HG02763 (cell line): ENCODE measurements around the gene PPAT.

Experiments
- ATAC-seq: cut with Tn5 transposase; IDR thresholded peaks from one replicate; pipeline ENCODE4 v1.9.1; 2021; ENCODE audit warnings: mild to moderate bottlenecking, moderate library complexity; ENCODE audit not compliant: unreplicated experiment

PPAT gene

DNA sequence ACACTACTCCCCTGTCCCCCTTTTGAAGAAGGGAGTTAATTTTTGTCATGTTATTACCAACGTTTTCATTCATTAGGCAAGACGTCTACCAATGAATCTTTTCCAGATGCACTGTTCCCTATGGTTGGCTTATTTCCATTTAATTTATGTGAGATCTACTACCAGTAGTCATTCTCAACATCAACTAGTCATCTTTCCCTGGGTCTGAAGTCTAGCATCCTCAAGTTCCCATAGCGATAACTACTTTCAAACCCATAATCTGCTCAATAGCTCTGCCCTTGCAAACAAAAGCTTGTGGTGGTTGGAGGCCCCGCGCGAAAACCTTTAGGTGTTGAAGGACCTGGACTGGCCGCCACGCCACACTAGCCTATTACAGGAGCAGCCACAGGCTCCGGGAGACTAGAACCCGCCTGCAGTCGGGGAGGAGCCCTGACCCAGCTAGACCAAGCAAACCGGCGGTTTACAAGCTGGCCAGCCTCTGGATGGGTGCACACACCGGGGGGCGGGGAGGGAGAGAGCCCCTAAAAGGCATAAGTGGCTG is 746 bp downstream of the PPAT start:
- ATAC-seq = peak; percentile 6

DNA sequence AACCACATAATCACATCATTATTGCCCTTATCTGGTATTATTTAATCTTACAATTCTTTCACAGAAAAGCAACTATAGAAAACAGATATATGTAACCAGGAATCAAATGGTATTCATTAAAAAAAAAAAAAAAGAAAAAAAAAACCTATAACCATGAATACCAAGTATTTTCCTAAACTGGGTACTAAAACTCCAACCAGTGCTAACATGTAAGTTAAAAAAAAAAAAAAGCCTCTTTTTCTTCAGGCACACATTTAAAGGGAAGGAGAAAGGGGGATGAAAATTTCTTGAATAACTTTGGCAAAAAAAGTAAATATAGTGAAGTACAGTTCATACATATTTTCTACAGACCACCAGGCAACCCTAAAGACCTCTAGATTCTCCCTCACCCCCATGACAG is 2.1 kb downstream of the PPAT start:
- ATAC-seq = no peak

DNA sequence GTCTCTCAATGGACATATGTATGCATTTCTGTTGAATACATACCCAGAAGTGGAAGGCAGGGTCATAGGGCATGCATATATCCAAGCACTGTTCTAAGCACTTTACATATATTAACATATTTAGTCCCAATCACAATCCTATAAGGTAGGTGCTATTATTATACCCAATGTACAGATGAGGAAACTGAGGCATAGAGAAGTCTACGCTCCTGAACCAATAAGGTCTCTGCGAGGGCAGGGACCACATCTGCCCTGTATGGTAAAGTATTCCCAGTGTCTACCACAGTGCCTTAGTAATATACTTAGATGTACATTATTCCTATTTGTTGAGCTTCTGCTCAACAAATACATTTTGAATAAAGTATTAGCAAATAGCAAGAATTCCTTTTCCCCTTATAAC is 5.2 kb downstream of the PPAT start:
- no peak for ATAC-seq

DNA sequence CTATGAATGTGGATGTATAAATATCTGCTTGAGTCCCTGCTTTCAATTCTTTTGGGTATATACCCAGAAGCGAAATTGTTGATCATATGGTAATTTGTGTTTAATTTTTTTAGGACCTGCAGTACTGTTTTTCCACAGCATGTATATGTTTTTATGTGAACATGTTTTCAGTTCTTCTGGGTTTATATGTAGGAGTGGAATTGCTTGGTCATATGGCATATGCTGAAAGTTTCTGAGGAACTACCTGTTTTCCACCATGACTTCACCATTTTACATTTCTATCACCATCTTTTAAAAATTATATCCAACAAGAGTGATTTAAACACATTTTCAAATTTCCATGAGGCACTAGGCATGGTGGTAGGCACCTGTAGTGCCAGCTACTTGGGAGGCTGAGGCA is 8.2 kb downstream of the PPAT start:
- no peak for ATAC-seq

DNA sequence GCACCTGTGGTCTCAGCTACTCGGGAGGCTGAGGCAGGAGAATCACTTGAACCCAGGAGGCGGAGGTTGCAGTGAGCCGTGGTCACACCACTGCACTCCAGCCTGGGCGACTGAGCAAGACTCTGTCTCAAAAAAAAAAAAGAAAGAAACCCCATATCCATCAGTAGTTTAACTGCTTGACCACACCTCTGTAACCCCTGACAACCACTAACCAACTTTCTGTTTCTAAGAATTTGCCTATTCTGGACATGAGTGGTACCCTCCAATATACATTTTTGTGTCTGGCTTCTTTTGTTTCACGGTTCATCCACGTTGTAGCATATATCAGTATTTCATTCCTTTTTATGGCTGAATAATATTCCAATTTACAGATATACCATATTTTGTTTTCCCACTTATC is 9.1 kb downstream of the PPAT start:
- peak; percentile 83 for ATAC-seq

DNA sequence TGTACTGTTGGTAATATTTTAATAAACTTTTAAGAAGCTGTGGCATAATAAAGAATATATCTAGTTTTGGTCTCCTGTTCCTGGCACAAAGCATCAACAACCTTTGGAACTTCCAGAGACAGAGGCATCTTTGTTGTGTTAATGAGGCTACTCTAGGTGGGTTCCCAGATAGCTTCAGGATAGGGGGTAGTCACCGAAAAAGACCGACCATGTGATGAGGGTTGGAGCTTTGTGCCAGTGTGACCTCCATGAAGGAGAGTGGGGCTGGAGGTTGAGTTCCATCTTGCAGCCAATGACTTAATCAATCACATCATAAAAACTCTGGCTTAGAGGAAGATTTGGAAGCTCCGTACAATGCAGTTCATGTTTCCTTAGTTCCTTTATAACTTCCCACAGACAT is 9.9 kb downstream of the PPAT start:
- no peak for ATAC-seq

DNA sequence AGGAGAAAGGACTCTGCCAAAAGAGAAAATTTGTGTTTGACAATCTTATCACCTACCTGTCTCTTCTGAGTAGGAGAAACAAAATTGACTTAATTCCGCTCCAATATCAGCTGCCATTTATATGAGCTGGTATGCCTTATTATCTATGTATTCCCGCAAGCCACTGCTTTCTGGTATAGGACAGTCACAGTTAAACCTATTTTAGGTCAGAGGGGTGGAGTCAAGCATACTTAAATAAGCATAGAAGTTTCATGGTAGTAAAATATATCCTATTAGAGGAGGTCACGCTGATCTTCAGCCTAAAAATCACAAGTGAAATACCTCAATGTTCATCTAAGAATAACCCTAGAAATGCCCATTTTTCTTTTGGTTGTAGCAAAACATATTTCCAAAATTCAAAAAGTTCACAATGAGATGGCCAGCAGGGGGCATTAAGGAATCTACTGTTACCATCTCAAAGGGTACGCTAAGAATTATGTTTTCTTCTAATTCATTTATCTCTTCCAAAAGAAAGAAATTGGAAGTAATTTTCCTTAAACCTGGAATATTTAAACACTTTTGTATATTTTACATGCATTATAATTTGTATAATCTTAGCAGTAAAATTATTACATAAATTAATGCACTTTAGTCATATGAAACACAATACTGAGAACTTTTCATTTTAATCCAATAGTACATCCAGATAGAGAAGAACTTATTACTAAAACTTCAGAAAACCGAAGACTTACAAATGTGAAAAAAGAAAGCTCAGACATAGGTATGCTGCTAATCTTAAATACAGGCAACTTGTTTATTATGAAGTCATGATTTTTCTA is 10.5 kb downstream of the PPAT start:
- no peak for ATAC-seq

DNA sequence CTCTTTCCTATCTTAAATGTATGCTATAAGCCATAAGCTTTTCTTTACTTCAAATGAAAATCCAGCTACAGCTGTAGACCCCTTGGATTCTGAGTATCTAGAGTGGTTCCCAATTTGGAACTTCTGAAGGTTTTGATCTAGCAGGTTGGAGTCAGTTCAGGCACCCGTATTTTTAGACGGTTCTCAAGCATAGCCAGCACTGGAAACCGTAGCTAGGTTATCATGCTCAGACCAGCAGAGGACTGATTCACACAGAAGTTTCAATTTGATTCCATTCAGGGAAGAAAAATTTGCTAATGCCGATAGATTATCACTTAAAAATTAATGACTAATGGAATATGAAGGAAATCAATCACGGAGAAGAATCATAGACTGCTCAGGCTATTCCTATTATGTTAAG is 11.2 kb downstream of the PPAT start:
- no peak for ATAC-seq

DNA sequence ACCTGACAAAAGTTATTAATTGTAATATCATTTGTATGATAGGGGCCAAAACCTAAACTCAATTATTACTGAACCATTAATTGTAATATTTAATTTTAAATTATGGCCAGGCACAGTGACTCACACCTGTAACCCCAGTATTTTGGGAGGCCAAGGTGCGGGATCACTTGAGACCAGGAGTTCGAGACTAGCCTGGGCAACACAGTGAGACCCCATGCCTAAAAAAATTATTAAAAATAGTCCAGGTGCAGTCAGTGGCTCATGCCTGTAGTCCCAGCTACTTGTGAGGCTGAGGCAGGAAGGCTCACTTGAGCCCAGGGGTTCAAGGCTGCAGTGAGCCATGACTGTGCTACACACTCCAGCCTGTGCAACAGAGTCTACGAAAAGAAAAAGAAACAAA is 18.0 kb downstream of the PPAT start:
- no peak for ATAC-seq

DNA sequence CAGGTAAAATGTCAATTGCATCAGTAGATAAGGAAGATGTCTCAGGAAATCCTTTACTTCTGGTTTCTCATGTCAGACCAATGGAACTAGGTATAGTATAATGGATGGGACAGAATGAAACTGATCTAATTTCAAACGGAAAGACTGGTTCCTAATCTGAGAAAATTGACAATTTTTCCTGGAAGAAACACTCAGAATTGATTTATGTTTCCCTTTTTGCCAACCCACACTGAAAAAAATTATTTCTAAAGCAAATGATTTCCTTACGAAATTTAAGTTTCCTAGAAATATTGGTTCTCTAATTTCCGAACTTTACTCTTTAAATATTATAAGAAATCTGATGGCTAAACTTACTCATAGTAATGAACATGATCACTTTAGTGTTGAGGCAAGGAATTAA is 19.1 kb downstream of the PPAT start:
- ATAC-seq = no peak

DNA sequence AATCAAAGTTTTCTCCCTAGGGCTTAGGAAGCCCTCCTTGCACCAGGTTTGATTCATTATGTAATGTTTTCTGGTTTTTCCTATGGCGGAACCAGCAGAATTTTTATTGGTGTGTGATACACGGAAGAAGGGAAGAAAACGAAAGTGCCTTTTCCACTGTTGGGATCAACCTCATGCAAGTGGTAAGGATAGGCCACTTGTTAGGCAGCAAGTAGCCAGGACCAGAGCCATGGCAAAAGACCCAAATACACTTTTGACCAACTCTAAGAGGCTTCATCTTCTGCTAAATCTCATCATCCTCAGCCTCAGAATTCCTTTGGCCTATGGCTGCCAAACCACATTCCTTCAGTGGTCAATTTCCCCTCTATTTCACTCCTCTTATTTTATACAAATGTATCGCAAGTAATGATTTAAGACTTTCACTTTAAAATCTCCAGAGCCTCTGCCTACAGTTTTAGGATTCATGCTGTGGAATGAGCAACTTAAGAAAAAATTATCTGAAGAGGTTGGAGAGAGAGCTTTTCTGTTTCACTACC is 21.2 kb downstream of the PPAT start:
- no peak for ATAC-seq

DNA sequence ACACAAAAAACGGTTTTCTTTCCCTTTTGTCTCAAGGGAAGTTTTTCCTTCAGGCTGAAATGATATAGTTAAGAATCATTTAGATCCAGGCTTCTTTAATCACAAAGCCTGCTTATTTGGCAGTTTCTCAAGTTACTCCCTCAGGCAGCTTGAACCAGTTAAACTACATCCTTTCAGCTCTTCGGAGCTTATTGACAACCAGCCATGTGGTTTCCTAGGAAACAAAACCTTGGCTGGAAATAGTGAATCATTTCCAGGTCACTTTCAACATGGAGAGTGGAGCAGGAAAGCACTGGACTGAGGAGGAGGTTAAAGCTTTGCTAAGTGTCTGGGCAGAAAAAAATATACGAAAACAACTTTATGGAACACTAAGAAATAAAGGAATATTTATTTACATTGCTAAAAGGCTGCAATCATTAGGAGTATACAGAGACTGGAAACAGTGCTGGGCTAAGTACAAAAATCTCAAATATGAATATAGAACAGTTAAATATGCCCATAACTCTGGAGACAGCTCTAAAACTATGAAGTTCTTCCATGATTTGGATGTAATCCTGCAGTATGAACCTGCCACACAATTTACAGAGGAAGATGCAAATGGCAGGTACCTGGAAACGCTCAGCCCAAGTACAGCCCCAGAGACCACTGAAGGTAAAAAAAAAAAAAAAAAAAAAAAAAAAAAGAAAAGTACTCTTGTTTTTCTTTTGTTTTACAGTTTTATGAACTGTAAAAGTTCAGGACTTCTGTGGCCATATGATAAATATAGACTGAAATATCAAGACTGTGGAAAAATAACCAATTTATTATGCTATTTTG is 25.0 kb downstream of the PPAT start:
- no peak for ATAC-seq

DNA sequence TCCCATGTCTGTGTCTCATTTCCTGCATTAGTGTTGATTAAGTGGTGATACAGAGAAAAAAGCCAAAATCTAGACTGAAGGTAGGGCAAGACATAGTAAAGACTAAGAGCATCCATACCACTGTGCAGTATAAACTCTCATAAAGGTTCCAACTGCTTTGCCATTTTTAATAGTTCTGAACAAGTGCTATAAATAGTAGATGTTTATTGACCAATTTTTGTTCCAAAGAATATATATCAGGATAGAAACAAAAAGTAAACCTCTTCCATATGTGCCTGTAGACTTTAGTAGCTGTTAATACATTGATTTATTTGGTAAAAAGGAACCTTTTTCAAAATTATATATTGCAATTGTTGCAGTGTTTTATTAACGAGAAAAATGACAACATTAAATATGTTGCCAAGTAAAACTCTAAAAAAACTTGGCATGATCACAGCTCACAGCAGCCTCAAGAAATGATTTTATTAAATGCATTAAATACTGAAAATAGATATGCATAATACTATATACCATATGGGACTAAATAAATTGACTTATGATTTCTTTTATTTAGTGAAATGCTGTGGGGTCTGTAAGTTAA is 25.8 kb downstream of the PPAT start:
- no peak for ATAC-seq

DNA sequence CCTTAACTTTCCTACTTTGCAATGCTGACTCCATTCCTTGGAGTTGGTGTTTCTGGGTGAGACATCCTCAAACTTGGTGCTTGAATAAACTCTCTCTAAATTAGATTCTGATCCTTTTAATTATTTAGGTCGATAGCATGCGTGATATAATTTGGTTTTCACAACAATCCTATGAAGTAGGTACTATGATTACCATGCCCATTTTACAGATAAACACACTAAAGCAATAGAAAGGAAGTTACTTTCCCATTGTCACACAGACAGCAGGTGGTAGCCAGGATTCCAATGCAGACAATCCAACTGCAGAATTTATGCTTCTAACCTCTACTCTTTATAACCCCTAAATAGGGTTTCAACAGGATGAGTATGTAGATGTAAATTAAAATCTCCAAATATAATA is 26.4 kb downstream of the PPAT start:
- no peak for ATAC-seq

DNA sequence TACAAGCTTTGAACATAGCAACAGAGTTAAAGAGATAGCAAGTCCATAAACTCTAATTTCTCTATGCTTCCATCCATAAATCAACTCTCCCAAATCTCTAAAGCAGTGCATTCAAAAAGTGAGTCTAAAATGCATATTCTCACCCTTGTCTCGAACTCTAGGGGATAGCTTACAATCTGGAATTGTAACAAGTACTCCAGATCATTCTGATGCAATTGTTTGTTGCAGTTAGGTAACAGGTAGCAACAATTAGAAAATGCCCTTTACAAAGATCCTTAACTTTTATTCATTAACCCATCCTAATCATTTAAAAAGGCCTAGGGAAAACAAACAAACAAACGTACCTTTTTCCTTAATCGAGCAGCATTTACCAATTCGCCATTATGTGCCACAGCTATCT is 29.3 kb downstream of the PPAT start:
- no peak for ATAC-seq

DNA sequence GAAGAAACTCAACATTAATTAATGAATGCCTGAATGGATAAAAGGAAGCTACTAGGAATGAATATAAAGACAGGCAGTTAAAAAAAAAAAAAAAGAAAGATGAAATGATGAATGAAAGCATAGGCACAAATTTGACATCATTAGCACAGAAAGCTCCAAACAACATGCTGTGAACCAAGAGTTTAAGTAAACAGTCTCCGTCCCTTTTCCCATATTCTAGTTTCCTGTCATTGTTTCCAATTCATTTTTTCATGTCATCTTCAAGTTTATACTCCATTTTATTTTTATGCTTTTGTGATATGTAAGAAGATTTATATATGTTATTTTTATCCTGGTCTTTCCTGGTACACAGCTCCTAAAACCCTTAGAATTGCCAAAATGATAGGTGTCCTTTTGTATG is 30.4 kb downstream of the PPAT start:
- ATAC-seq = no peak

DNA sequence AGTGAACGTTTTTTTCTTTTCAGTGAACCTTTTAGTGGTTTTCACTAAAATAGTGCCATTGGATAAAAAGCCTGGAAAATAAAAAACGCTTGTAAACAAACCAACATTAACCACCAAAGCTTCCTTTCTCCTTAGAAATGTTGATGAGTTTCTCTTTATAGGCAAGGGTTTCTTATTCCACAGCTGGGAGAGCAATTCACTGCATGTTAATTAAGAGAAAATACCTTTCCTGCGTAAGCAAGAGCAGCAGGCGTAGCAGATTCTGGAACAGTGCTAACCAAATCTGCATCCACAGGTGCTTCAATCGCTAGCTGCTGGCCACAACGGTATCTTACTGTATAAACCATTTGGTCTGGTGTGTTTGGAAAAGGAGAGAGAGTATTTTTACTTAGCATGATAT is 34.9 kb downstream of the PPAT start:
- ATAC-seq = no peak

DNA sequence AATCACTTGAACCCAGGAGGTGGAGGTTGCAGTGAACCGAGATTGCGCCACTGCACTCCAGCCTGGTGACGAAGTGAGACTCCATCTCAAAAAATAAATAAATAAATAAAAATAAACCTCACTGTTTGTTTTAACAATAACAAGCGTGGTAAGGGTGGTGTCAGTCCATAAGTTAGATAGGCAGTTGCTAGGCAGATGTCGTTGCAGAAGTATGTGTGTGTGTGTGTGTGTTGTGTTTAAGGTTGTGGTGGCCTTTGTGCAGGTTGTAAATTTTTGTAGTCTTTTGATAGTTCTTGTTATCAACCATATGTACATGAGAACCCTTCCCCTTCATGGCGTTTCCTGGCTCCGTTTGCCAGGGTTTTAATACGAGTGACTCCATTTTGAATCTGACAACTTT is 44.1 kb downstream of the PPAT start:
- no peak for ATAC-seq

DNA sequence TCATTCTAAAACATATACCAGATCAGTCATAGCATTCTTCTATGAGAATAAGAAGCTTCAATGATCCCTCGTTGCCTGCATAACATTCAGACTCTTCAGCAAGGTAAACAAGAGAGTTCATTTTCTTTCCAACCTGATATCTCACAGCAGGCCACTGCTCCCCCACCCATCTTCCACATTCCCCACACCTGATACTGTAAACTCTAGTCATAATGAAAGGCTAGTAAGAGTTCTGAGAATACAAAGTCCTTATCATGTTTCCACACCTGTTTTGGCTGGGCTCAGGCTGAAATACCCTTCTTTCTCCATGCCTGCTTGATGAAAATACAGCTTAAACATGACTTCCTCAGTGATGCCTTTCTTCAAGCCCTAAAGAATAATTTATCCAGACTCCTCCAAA is 45.9 kb downstream of the PPAT start:
- ATAC-seq = no peak

DNA sequence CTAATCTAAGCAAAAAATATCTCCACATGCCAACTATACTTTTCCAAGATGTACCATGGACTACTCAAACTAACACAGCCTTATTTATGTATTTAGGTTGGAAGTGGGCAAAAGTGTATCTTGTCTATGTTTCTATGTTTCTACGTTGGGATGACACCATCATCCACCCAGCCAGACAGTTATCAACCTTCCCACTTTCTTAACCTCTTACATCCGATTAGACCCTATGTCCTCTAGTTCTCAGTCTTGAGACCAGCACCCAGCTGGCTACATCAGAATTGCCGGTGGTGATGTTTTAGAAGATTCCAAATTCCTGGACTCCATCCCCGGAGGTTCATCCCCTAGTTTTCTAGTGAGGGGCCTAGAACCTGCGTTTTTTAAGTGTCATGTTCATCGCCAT is 47.1 kb downstream of the PPAT start:
- ATAC-seq = no peak
